K562 (cell line): ENCODE results near the gene CHEK2. TPM values are rescaled to one million over a fixed set of nuclear protein-coding genes. Genes with fewer than 3 reads are reported as not detected.

Source experiments
- C11orf30 ChIP-seq: fragments of 450-650 bp; IDR thresholded peaks from 2 replicates; pipeline ENCODE4 v1.6.1; 2016; ENCODE audit warnings: low read depth, mild to moderate bottlenecking
- CREM ChIP-seq: IDR thresholded peaks from 2 replicates; pipeline ENCODE4 v1.6.1; 2014; ENCODE audit warnings: antibody characterized with exemption, low read depth
- LEF1 ChIP-seq: fragments of 450-650 bp; IDR thresholded peaks from 2 replicates; pipeline ENCODE4 v1.6.1; 2016; ENCODE audit warnings: mild to moderate bottlenecking
- MBD2 ChIP-seq: sonication (generic); IDR thresholded peaks from 2 replicates; pipeline ENCODE4 v1.6.1; 2016; ENCODE audit warnings: low read depth, borderline replicate concordance
- MYC ChIP-seq, 2 experiments: fragments of 250-450 bp in 1 of 2; sonication (Bioruptor Pico) in 1 of 2; IDR thresholded peaks; 2 replicates each; pipeline versions ENCODE4 v1.5.1 to v1.6.1; 2012 to 2021; ENCODE audit warnings: low read depth in 2 of 2, borderline replicate concordance in 1 of 2, improper control_type of control experiment in 1 of 2, low read length in 1 of 2, mild to moderate bottlenecking in 1 of 2, moderate library complexity in 1 of 2
- NR2C2 ChIP-seq, 2 experiments: fragments of 200-800 bp in 1 of 2; sonication (Bioruptor generic) in 1 of 2; sonication (generic) in 1 of 2; formaldehyde crosslinking in 1 of 2; IDR thresholded peaks; 2 replicates each; pipeline versions ENCODE4 v1.6.1 to v1.8.0; 2016 to 2022; ENCODE audit warnings: mild to moderate bottlenecking in 1 of 2, missing compliant biosample characterization in 1 of 2, missing genetic modification characterization in 1 of 2, missing genetic modification reagents in 1 of 2
- POLR2B ChIP-seq: fragments of 450-650 bp; IDR thresholded peaks from 2 replicates; pipeline ENCODE4 v1.6.1; 2018; ENCODE audit warnings: low read depth; ENCODE audit not compliant: partially characterized antibody
- RB1 ChIP-seq: fragments of 450-650 bp; IDR thresholded peaks from 2 replicates; pipeline ENCODE4 v1.6.1; 2017; ENCODE audit warnings: low read depth, mild to moderate bottlenecking
- SPI1 ChIP-seq: IDR thresholded peaks from 2 replicates; pipeline ENCODE4 v1.6.1; 2011; ENCODE audit warnings: low read depth, low read length, control low read depth, borderline replicate concordance
- SREBF1 ChIP-seq: fragments of 150-350 bp; IDR thresholded peaks from 2 replicates; pipeline ENCODE4 v1.6.1; 2014; ENCODE audit warnings: antibody characterized with exemption, low read depth, low read length, borderline replicate concordance
- TCF7 ChIP-seq: sonication (generic); IDR thresholded peaks from 2 replicates; pipeline ENCODE4 v1.6.1; 2016; ENCODE audit warnings: antibody characterized with exemption, borderline replicate concordance
- polyA plus RNA-seq, 8 experiments: library from polyadenylated mRNA; depleted of rRNA in 4 of 8; stranded (reverse) in 5 of 8; unstranded in 3 of 8; fragments of >200 nt; fragmentation: Nextera tagmentation in 2 of 8; fragmentation: Illumina TruSeq in 1 of 8; extraction: Ambion mirVana in 2 of 8; extraction: Trizol in 1 of 8; gene quantifications; 2 replicates each; pipeline versions ENCODE4 v1.2.1 to v1.2.3, GENCODE V29; 2011 to 2014; ENCODE audit warnings: inconsistent platforms in 1 of 8, missing spikeins in 1 of 8
- total RNA-seq, 7 experiments: library from RNA; depleted of rRNA in 6 of 7; stranded (reverse); fragments of >200 nt in 6 of 7; fragmentation: Illumina TruSeq in 2 of 7; extraction: Trizol in 2 of 7; gene quantifications; 2 replicates each; pipeline versions ENCODE4 v1.2.1 to v1.2.3, GENCODE V29; 2011 to 2021; ENCODE audit warnings: low replicate concordance in 1 of 7
- TF ChIP-seq, protein P1 (sequence below): fragments of 450-650 bp; IDR thresholded peaks from 2 replicates; pipeline ENCODE4 v1.6.1; 2016; ENCODE audit warnings: mild to moderate bottlenecking, moderate library complexity
- TF ChIP-seq, protein P2 (sequence below): sonication (generic); formaldehyde crosslinking; IDR thresholded peaks from 2 replicates; pipeline ENCODE4 v1.8.0; 2022; ENCODE audit warnings: mild to moderate bottlenecking, low read depth, missing genetic modification reagents

CHEK2 gene
- total and polyA plus RNA-seq, 9 of the 15 experiments (the other 6 are each of a cell fraction or from before 2014, with no cell fraction given), result 28.7 to 102 (median 58.0) TPM

GRCh38 chr22:28741785-28742561 lies at the start of gene CHEK2, which contains the start of gene HSCB (continued):
- TF ChIP-seq, protein P1, sequence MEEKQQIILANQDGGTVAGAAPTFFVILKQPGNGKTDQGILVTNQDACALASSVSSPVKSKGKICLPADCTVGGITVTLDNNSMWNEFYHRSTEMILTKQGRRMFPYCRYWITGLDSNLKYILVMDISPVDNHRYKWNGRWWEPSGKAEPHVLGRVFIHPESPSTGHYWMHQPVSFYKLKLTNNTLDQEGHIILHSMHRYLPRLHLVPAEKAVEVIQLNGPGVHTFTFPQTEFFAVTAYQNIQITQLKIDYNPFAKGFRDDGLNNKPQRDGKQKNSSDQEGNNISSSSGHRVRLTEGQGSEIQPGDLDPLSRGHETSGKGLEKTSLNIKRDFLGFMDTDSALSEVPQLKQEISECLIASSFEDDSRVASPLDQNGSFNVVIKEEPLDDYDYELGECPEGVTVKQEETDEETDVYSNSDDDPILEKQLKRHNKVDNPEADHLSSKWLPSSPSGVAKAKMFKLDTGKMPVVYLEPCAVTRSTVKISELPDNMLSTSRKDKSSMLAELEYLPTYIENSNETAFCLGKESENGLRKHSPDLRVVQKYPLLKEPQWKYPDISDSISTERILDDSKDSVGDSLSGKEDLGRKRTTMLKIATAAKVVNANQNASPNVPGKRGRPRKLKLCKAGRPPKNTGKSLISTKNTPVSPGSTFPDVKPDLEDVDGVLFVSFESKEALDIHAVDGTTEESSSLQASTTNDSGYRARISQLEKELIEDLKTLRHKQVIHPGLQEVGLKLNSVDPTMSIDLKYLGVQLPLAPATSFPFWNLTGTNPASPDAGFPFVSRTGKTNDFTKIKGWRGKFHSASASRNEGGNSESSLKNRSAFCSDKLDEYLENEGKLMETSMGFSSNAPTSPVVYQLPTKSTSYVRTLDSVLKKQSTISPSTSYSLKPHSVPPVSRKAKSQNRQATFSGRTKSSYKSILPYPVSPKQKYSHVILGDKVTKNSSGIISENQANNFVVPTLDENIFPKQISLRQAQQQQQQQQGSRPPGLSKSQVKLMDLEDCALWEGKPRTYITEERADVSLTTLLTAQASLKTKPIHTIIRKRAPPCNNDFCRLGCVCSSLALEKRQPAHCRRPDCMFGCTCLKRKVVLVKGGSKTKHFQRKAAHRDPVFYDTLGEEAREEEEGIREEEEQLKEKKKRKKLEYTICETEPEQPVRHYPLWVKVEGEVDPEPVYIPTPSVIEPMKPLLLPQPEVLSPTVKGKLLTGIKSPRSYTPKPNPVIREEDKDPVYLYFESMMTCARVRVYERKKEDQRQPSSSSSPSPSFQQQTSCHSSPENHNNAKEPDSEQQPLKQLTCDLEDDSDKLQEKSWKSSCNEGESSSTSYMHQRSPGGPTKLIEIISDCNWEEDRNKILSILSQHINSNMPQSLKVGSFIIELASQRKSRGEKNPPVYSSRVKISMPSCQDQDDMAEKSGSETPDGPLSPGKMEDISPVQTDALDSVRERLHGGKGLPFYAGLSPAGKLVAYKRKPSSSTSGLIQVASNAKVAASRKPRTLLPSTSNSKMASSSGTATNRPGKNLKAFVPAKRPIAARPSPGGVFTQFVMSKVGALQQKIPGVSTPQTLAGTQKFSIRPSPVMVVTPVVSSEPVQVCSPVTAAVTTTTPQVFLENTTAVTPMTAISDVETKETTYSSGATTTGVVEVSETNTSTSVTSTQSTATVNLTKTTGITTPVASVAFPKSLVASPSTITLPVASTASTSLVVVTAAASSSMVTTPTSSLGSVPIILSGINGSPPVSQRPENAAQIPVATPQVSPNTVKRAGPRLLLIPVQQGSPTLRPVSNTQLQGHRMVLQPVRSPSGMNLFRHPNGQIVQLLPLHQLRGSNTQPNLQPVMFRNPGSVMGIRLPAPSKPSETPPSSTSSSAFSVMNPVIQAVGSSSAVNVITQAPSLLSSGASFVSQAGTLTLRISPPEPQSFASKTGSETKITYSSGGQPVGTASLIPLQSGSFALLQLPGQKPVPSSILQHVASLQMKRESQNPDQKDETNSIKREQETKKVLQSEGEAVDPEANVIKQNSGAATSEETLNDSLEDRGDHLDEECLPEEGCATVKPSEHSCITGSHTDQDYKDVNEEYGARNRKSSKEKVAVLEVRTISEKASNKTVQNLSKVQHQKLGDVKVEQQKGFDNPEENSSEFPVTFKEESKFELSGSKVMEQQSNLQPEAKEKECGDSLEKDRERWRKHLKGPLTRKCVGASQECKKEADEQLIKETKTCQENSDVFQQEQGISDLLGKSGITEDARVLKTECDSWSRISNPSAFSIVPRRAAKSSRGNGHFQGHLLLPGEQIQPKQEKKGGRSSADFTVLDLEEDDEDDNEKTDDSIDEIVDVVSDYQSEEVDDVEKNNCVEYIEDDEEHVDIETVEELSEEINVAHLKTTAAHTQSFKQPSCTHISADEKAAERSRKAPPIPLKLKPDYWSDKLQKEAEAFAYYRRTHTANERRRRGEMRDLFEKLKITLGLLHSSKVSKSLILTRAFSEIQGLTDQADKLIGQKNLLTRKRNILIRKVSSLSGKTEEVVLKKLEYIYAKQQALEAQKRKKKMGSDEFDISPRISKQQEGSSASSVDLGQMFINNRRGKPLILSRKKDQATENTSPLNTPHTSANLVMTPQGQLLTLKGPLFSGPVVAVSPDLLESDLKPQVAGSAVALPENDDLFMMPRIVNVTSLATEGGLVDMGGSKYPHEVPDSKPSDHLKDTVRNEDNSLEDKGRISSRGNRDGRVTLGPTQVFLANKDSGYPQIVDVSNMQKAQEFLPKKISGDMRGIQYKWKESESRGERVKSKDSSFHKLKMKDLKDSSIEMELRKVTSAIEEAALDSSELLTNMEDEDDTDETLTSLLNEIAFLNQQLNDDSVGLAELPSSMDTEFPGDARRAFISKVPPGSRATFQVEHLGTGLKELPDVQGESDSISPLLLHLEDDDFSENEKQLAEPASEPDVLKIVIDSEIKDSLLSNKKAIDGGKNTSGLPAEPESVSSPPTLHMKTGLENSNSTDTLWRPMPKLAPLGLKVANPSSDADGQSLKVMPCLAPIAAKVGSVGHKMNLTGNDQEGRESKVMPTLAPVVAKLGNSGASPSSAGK, result peak; percentile 66; the same call in 1 of the 2 replicates
- TF ChIP-seq POLR2B (peak; percentile 63), MBD2 (peak; percentile 96), LEF1 (no peak), RB1 (peak; percentile 66), TCF7 (no peak), SPI1 (peak; percentile 46; the same call in 1 of the 2 replicates), NR2C2 (CRISPR knock-in tag; IDR thresholded peaks at IDR 0.05) (no peak), NR2C2 (tag; IDR thresholded peaks at IDR 0.05) (peak; percentile 78), SREBF1 (peak; percentile 65; the same call in 1 of the 2 replicates), C11orf30 (peak; percentile 49; the same call in 1 of the 2 replicates), MYC (IDR thresholded peaks at IDR 0.05; ENCODE audit: low read depth, low read length) (peak; percentile 87), MYC (CRISPR knock-in tag; IDR thresholded peaks at IDR 0.05; ENCODE audit: borderline replicate concordance, low read depth) (no peak), CREM (peak; percentile 90)
- TF ChIP-seq, protein P2, sequence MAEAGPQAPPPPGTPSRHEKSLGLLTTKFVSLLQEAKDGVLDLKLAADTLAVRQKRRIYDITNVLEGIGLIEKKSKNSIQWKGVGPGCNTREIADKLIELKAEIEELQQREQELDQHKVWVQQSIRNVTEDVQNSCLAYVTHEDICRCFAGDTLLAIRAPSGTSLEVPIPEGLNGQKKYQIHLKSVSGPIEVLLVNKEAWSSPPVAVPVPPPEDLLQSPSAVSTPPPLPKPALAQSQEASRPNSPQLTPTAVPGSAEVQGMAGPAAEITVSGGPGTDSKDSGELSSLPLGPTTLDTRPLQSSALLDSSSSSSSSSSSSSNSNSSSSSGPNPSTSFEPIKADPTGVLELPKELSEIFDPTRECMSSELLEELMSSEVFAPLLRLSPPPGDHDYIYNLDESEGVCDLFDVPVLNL, result peak; percentile 96
